Epithelial cell of proximal tubule (primary cell): ENCODE data around the gene NFAM1. TPM values are rescaled to one million over a fixed set of nuclear protein-coding genes. Genes with fewer than 3 reads are reported as not detected.

Experiments
- DNase-seq: peaks from one replicate; pipeline ENCODE4 v3.0.0-alpha.2; 2011; ENCODE audit warnings: low read depth
- H3K4me3 ChIP-seq: 2 replicates; pipeline ENCODE4 v1.5.1; 2011; ENCODE audit warnings: low read depth, mild to moderate bottlenecking, low read length
- total RNA-seq: library from RNA; depleted of rRNA; stranded (reverse); fragments of >200 nt; gene quantifications from 2 replicates; pipeline ENCODE4 v1.2.3, GENCODE V29; 2015
- TF ChIP-seq, protein P1 (sequence below): conservative IDR thresholded peaks from 2 replicates; pipeline ENCODE4 v1.5.1; 2012; ENCODE audit warnings: low read depth, mild to moderate bottlenecking, low read length

The NFAM1 gene
- total RNA-seq, 1 donor from 2014 or later: not detected

DNA sequence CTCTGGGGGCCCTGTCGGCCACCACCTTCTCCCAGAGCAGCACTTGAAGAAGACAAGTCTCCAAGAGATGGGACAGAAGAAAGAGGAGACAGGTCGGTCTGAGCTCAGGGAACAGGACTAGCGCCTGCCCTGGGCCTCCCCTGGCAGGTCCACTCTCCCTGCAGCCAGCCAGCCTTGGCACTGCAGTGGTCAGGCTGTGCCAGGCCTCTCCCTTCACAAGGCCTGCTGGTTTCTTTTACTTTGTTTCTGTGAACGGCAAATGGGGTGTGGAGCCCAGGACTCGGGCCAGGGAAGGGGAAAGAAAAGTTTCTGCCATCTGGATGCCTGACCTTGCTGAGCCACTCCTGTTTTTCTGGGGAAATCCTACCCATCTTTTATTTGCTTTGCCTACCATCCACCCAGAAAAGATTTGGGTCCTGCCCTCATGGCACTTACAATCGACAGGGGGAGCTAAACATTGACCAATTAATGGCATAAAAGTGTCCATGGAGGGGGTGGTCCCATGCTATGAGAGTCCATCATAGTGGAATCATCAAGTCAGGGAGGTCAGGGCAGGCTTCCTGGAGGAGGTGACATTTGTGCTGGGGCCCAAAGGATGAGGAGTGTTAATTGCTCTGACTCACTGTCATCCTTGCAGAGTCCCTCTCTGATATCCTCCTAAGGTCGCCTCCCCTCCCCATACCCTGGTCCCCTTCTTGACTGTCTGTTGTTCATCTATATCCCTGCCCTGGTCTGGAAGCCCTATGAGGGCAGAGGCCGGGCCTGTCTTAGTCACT is 65.2 kb downstream of the NFAM1 start:
- TF ChIP-seq, protein P1, sequence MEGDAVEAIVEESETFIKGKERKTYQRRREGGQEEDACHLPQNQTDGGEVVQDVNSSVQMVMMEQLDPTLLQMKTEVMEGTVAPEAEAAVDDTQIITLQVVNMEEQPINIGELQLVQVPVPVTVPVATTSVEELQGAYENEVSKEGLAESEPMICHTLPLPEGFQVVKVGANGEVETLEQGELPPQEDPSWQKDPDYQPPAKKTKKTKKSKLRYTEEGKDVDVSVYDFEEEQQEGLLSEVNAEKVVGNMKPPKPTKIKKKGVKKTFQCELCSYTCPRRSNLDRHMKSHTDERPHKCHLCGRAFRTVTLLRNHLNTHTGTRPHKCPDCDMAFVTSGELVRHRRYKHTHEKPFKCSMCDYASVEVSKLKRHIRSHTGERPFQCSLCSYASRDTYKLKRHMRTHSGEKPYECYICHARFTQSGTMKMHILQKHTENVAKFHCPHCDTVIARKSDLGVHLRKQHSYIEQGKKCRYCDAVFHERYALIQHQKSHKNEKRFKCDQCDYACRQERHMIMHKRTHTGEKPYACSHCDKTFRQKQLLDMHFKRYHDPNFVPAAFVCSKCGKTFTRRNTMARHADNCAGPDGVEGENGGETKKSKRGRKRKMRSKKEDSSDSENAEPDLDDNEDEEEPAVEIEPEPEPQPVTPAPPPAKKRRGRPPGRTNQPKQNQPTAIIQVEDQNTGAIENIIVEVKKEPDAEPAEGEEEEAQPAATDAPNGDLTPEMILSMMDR: no peak

DNA sequence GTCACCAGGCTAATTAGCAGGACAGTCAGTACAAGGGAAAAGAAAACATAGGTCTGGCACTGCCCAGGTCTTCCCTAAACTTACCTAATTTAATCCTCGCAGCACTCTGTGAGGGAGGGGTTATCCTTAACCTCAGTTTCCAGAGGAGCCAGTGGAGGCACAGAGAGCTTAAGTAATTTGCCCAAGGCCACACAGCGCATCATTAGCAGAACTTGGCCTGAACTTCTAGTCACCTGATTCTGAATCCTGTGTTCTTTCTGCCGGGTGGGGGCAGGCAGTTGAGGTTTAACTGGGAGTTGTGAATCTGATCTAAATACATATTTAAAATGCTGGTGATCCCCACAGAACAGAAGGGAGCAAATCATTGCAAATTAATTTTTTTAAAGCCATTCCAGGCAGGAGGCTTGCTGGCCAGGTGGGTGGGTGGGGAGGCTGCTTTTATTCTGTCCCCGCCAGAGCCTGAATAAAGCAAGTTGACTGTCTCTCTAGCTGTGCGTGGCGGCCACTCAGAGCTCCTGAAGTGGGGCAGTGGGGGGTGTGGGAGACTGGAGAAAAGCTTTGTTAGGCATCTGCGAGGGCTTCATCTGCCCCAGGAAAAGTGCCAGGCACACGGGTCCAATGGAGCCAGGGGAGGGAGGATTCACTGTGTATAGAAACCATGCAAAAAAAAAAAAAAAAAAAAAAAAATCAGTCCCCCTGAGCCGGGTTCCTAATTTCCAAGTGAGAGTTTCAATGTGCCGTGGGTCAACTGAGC is 66.1 kb downstream of the NFAM1 start:
- no peak for DNase-seq
- H3K4me3 ChIP-seq: no peak overlapping the region
- TF ChIP-seq, protein P1: no peak

More for the DNA sequence above, 65.2 kb downstream of the NFAM1 start:
- H3K4me3 ChIP-seq: no peak overlapping the region
- no peak for DNase-seq

DNA sequence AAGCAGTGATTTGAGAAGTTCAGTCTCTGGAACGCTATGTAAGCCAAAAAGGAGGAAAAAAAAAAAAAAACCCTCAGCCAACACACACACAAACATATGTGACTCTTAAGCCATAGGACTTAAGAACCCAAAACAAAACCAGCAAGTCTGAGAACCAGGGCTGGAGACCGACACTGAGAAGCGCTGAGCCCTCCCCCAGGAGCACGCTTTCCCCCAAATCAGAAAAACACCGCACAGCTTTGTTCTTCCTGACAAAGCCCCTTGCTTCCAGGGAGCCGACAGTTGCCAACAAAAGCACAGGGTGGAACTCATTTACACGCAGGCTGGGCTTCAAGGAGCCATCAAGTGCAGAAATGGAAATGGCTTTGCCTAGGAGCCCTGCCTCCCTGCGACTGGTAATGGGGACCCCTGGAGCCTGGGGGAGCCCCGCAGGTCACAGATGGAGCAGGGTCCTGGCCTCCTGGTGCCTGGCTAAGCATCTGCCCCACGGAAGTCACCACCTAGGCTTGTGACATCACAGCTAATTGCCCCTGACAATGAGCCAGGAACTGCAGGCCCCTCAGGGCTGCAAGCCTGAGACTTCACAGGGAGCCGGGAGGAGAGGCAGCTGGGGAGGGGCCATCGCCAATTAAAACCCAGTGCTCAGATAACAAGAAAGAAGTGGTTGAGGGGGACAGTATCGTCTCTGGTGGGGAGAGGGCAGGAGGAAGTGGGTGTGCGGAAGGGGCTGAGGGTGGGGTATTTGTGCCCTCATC is 66.9 kb downstream of the NFAM1 start:
- TF ChIP-seq, protein P1: no peak
- DNase-seq: no peak
- H3K4me3 ChIP-seq: no peak overlapping the region

DNA sequence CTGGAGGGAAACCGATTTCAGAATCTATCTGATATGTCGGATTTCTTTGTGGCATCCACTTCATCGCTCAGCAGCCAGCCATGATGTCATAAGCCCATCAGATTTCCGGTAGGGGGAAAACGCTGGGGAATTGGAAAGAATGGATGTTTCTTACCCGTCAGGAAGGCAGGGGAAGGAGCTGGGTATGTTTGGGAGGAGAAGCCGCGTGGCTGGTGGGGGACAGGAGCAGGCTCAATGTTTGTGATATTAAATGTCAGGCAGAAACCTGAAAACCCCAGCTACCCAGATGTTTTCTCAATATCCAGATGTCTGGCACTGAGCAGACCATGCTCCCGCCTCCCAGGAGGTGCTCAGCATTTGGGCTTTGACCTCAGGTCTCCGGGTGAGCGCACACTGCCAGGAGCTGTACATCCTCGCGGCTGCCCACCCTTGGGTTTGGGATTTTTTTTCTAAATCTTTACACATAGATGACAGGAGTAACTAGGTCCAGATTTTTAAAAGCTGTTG is 67.5 kb downstream of the NFAM1 start:
- TF ChIP-seq, protein P1: no peak
- no peak overlapping the region for H3K4me3 ChIP-seq
- DNase-seq: no peak

DNA sequence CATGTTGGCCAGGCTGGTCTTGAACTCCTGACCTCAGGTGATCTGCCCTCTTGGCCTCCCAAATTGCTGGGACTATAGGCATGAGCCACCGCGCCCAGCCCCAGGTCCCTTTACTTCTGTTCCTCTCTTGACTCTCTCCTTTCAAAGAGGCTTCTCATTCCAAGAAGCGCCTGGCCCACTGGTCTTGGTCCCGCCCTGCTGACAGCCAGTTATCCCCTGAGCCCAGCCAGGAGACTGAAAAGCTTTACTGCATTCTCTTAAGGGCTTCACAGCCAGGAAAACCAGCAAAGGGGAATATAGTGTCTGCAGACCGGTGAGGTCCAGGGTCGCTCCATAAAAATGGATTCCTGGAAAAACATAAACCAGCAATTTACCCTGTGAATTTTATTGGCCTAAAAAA is 68.3 kb downstream of the NFAM1 start:
- no peak overlapping the region for H3K4me3 ChIP-seq
- TF ChIP-seq, protein P1: no peak
- no peak for DNase-seq

DNA sequence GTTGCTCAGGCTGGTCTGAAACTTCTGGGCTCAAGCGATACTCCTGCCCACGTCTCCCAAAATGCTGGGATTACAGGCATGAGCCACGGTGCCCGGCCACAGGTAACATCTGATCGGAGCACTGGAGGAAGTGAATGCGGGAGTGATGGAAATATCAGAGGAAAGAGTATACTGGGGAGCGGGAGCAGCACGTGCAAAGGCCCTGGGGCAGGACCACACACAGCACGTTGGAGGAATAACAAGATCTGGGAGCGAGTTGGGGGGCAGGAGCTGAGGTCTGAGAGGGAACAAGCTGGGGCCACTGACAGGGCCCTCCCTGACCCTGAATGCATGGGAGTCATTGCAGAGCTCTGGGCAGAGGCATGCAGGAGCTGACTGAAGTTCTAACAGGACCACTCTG is 70.7 kb downstream of the NFAM1 start:
- TF ChIP-seq, protein P1: no peak
- H3K4me3 ChIP-seq: no peak overlapping the region

More for the DNA sequence above, 70.7 kb downstream of the NFAM1 start:
- DNase-seq: no peak
